Heart left ventricle (tissue), 16 donors: ENCODE data around the gene PRR13. TPM values are rescaled to one million over a fixed set of nuclear protein-coding genes. Genes with fewer than 3 reads are reported as not detected.

Experiments used
- ATAC-seq, 4 donors: fragments of 200-7000 bp; cut with Tn5 transposase; one replicate each; pipeline ENCODE4 v1.9.1; 2020 to 2022; ENCODE audit warnings: moderate library complexity in 4 of 4, mild to moderate bottlenecking in 3 of 4, moderate number of reproducible peaks in 1 of 4
- DNase-seq, 5 donors: peaks; one replicate each; pipeline ENCODE4 v3.0.0-alpha.2; 2020
- H3K27ac ChIP-seq, 12 donors: fragments of 200-600 bp; sonication (generic) in 4 of 12; one replicate each; pipeline versions ENCODE4 v1.5.0 to v1.8.0; 2016 to 2022; ENCODE audit warnings: mild to moderate bottlenecking in 2 of 12
- H3K27me3 ChIP-seq, 9 donors: fragments of 200-600 bp; sonication (generic) in 2 of 9; one replicate each; pipeline versions ENCODE4 v1.5.1 to v1.8.0; 2016 to 2022; ENCODE audit warnings: mild to moderate bottlenecking in 3 of 9
- H3K36me3 ChIP-seq, 9 donors: fragments of 200-600 bp; sonication (generic) in 2 of 9; one replicate each; pipeline versions ENCODE4 v1.5.0 to v1.8.0; 2018 to 2022; ENCODE audit warnings: mild to moderate bottlenecking in 2 of 9
- H3K4me1 ChIP-seq, 12 donors: fragments of 200-600 bp; sonication (generic) in 4 of 12; one replicate each; pipeline versions ENCODE4 v1.5.0 to v1.8.0; 2016 to 2022; ENCODE audit warnings: mild to moderate bottlenecking in 3 of 12
- H3K4me3 ChIP-seq, 12 donors: fragments of 200-600 bp; sonication (generic) in 4 of 12; one replicate each; pipeline versions ENCODE4 v1.5.0 to v1.8.0; 2017 to 2022; ENCODE audit warnings: mild to moderate bottlenecking in 9 of 12, moderate library complexity in 4 of 12
- H3K9me3 ChIP-seq, 12 donors: fragments of 200-600 bp; sonication (generic) in 4 of 12; one replicate each; pipeline versions ENCODE4 v1.5.0 to v1.8.0; 2016 to 2022; ENCODE audit warnings: mild to moderate bottlenecking in 1 of 12
- POLR2A ChIP-seq, 2 donors: fragments of 450-650 bp; IDR thresholded peaks; one replicate each; pipeline ENCODE4 v1.6.1; 2017; ENCODE audit warnings: antibody characterized with exemption in 2 of 2, mild to moderate bottlenecking in 2 of 2, moderate library complexity in 2 of 2
- WGBS, 4 donors: extraction: QIAGEN DNeasy Blood & Tissue Kit in 2 of 4; methylation state at CpG; one replicate each; pipeline versions ENCODE4 v1.1.5 to v1.1.7; 2013 to 2018; 5-methylcytosine and 5-hydroxymethylcytosine counted together
- intact Hi-C, 10 donors: fragments of 100-400 bp; cut with DNase I; formaldehyde crosslinking; loops; one replicate each; pipeline versions ENCODE4 v1.11.1 to v1.14.2; 2022
- polyA plus RNA-seq, 2 donors: library from polyadenylated mRNA; stranded (reverse); fragments of 200-250 nt; gene quantifications; one replicate each; pipeline ENCODE4 v1.2.3, GENCODE V29; 2013
- total RNA-seq, 9 donors: library from RNA; depleted of rRNA in 2 of 9; stranded (reverse); fragments of >200 nt in 2 of 9; fragmentation: NEBNext Ultra II Directional in 3 of 9; extraction: Animal tissue kit (Norgen Biotek cat#: 25700) in 3 of 9; gene quantifications; one replicate each; pipeline versions ENCODE4 v1.1.0 to v1.2.4, GENCODE V29; 2016 to 2023
- TF ChIP-seq, protein P1 (sequence below), 12 donors: fragments of 200-600 bp; sonication (generic) in 4 of 12; IDR thresholded peaks; one replicate each; pipeline versions ENCODE4 v1.5.0 to v1.8.0; 2018 to 2022; ENCODE audit warnings: antibody characterized with exemption in 12 of 12, mild to moderate bottlenecking in 5 of 12
- donor health status: ischemic (EF 13 %, LVEDD 7.1; RV severe dilation, severe dysfunction).
- donor health status: healthy with polysubstance abuse.
- donor health status: DM: no; HTN: yes; CAD: no.
- donor health status: DM: no; HTN: no; CAD: no.
- donor health status: ischemic (EF 25% LVEDD 6.9; RV normal size, moderate dysfunction).
- donor health status: ischemic (EF 25% LVEDD 5.7; RV mildly dilated, moderate dysfunction).
- donor health status: healthy.
- donor health status: DM: yes; HTN: yes; CAD: no.
- donor health status: ischemic (EF 35%, LVEDD 5.7; RV mildly dilated, moderate dysfunction).
- donor health status: nonischemic (EF 11% LVEDD 7.7; RV severe dilation, severe dysfunction).
- donor health status: DM: yes; HTN: yes; CAD: no.
- donor health status: PGD.
- donor health status: ischemic (EF 29% LVEDD 5.4; RV normal size, mild dysfunction).
- donor health status: nonischemic (EF 23%, LVEDD 6.1; RV moderate dilation, normal function).

The PRR13 gene
- total and polyA plus RNA-seq, 11 donors: 25.7 to 121 (median 53.1) TPM

DNA sequence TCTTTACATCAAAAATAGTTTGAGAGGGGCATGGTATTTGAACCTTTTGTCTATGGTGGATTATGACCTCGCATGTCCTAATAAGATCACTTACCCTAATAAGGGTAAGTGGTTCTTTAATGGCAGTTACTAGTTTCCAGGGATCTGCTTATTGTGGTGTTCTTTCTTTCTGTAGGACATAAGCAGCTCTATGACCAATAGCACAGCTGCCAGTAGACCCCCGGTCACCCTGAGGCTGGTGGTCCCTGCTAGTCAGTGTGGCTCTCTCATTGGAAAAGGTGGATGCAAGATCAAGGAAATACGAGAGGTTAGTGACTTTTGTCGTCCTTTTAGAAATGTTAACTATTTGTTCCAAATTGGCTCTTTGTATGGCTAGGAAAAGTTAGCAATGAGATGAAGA is 17.6 kb downstream of the PRR13 start:
- WGBS, 4 donors: 54 to 71% (median 63%) methylated on average over 4 of the region's 4 CpGs
- H3K36me3 ChIP-seq: peaks cover 8 to 100% (median 100%) of the 10 kb centered on the region in 9 donors
- intact Hi-C loops: loop anchor here in 2 of 10 donors (2.0 to 5.0 kb wide), 2 partner anchors 16 to 38 kb away; partner anchors contain the start of gene MAP3K12 (in 1 of the 2)
- no peaks in the 10 kb centered on the region for H3K27me3 ChIP-seq
- ATAC-seq: no peak
- H3K4me1 ChIP-seq: peaks cover 6 to 75% (median 47%) of the 10 kb centered on the region in 12 donors
- H3K4me3 ChIP-seq: no peak overlapping the region
- TF ChIP-seq, protein P1, sequence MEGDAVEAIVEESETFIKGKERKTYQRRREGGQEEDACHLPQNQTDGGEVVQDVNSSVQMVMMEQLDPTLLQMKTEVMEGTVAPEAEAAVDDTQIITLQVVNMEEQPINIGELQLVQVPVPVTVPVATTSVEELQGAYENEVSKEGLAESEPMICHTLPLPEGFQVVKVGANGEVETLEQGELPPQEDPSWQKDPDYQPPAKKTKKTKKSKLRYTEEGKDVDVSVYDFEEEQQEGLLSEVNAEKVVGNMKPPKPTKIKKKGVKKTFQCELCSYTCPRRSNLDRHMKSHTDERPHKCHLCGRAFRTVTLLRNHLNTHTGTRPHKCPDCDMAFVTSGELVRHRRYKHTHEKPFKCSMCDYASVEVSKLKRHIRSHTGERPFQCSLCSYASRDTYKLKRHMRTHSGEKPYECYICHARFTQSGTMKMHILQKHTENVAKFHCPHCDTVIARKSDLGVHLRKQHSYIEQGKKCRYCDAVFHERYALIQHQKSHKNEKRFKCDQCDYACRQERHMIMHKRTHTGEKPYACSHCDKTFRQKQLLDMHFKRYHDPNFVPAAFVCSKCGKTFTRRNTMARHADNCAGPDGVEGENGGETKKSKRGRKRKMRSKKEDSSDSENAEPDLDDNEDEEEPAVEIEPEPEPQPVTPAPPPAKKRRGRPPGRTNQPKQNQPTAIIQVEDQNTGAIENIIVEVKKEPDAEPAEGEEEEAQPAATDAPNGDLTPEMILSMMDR (IDR thresholded peaks at IDR 0.05): no peak
- no peak for TF ChIP-seq POLR2A (IDR thresholded peaks at IDR 0.05)
- DNase-seq: no peak
- H3K9me3 ChIP-seq: no peaks in the 10 kb centered on the region
- H3K27ac ChIP-seq: no peak overlapping the region

DNA sequence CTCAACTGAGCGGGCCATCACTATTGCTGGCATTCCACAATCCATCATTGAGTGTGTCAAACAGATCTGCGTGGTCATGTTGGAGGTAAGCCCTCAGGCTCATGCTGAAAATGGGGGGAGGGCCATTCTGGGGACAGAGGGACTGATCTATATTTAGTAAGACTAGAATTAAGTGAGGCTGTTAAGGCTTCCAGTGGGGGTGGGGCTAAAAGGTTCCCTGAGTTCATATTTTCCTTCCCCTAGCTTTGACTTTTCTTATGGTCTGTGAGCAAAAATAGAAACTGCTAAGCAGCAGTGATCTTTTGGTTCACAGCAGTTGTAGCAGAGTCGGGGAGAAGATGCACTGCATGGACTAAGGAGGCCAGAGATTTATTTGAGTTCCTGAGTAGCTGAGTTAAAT is 19.5 kb downstream of the PRR13 start:
- H3K27me3 ChIP-seq: no peaks in the 10 kb centered on the region
- ATAC-seq: peak; percentile 83 to 93 (median 90)
- peaks cover 8 to 100% (median 100%) of the 10 kb centered on the region in 9 donors for H3K36me3 ChIP-seq
- H3K9me3 ChIP-seq: no peaks in the 10 kb centered on the region
- peak overlapping the region in 1 of 12 donors; percentile 1 for H3K4me3 ChIP-seq
- TF ChIP-seq POLR2A (IDR thresholded peaks at IDR 0.05): peak; percentile 22 to 63
- TF ChIP-seq, protein P1 (IDR thresholded peaks at IDR 0.05): no peak
- DNase-seq: peak in 4 of 5 donors; percentile 70 to 75 (median 73)
- H3K27ac ChIP-seq: peak overlapping the region in 11 of 12 donors; percentile 23 to 75 (median 60)
- 45 to 54% (median 50%) methylated on average over 3 of the region's 3 CpGs for WGBS, 4 donors
- intact Hi-C loops: loop anchor here in 2 of 10 donors (1.0 to 5.0 kb wide), 2 partner anchors 8 to 36 kb away; partner anchors contain the start of gene MAP3K12 (in 1 of the 2)
- peaks cover 2 to 81% (median 49%) of the 10 kb centered on the region in 12 donors for H3K4me1 ChIP-seq

DNA sequence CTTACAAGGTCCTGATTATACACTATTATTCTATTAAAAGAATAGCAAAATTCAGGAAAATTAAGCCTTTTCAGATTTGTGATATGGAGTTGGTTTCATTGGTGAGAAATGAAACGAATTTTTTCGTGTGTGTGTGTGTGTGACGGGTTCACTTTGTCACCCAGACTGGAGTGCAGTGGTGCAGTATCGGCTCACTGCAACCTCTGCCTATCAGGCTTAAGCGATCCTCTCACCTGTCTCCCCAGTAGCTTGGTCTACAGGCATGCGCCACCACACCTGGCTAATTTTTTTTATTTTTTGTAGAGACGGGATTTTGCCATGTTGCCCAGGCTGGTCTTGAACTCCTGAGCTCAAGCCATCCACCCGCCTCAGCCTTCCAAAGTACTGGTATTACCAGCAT is 20.1 kb downstream of the PRR13 start:
- Histone ChIP-seq H3K36me3 (peaks cover 8 to 100% (median 100%) of the 10 kb centered on the region in 9 donors), H3K27ac (peak overlapping the region in 10 of 12 donors; percentile 23 to 75 (median 53)), H3K4me1 (peaks cover 2 to 81% (median 50%) of the 10 kb centered on the region in 12 donors), H3K4me3 (peak overlapping the region in 2 of 12 donors; percentile 1 to 2), H3K27me3 (no peaks in the 10 kb centered on the region), H3K9me3 (no peaks in the 10 kb centered on the region)
- no peak for ATAC-seq
- WGBS, 4 donors: 61 to 64% (median 63%) methylated on average over 8 of the region's 8 CpGs
- intact Hi-C loops: loop anchor here in 2 of 10 donors (1.0 to 5.0 kb wide), 2 partner anchors 8 to 36 kb away; partner anchors contain the start of gene MAP3K12 (in 1 of the 2)
- DNase-seq: no peak
- no peak for TF ChIP-seq POLR2A (IDR thresholded peaks at IDR 0.05)

DNA sequence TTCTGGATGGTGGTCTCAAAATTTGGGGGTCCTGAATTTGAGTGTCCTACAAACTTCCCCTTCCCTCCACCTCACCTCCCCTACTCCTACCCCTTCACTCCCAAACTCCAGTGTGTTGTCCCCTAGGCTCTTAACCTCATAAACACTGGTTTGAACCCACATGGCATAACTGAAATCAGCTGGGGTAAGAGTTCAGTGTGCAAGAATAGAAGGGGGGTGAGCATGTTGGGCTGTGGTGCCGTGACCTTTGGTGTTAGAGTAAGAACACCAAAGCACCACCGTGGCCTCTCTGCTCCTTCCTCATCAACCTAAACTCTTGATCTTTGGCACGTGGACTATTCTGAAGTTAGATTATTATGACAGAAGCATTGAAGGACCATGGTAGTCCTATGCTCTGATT is 21.4 kb downstream of the PRR13 start:
- Histone ChIP-seq H3K4me3 (no peak overlapping the region), H3K4me1 (peaks cover 2 to 81% (median 56%) of the 10 kb centered on the region in 12 donors), H3K36me3 (peaks cover 8 to 100% (median 100%) of the 10 kb centered on the region in 9 donors), H3K9me3 (no peaks in the 10 kb centered on the region), H3K27ac (peak overlapping the region in 9 of 12 donors; percentile 8 to 75 (median 44)), H3K27me3 (no peaks in the 10 kb centered on the region)
- 51 to 62% (median 57%) methylated on average over 3 of the region's 3 CpGs for WGBS, 4 donors
- ATAC-seq (no peak), DNase-seq (no peak)
- intact Hi-C loops: loop anchor here in 1 of 10 donors (5.0 kb wide), 1 partner anchor 34 kb away; the partner anchor contains the start of gene MAP3K12
- TF ChIP-seq, protein P1 (IDR thresholded peaks at IDR 0.05): no peak
- no peak for TF ChIP-seq POLR2A (IDR thresholded peaks at IDR 0.05)
